GM12864 (cell line): ENCODE data around the gene SMO.

Experiments used
- DNase-seq: peaks from one replicate; pipeline ENCODE4 v3.0.0-alpha.2; 2011; ENCODE audit warnings: low read depth
- H3K4me3 ChIP-seq: 2 replicates; pipeline ENCODE4 v1.5.1; 2011; ENCODE audit warnings: mild to moderate bottlenecking, low read depth, low read length, control low read depth
- TF ChIP-seq, protein P1 (sequence below): IDR thresholded peaks from 2 replicates; pipeline ENCODE4 v1.5.1; 2011; ENCODE audit warnings: low read depth, mild to moderate bottlenecking, moderate library complexity, low read length, control low read depth, inconsistent platforms; ENCODE audit errors: missing control alignments

Gene SMO

DNA sequence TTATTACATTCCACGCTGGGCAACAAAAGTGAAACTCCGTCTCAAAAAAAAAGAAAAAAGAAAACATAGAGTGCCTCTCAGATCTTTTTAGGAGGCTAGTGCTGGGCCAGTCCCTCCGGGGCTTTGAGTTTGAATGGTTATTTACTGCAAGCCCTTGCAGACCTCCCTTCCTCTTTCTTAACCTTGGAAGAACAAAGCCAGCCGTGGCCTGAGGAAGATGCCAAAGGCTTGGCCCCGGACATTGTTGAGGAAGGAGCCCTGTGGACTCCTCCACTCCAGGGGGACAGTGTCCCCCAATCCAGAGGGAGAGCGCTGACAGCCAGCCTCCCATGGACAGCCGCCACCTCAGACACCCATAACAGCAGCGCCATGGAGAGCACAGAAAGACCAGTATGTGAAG lies 38.9 kb upstream of the SMO start:
- no peak overlapping the region for H3K4me3 ChIP-seq
- TF ChIP-seq, protein P1, sequence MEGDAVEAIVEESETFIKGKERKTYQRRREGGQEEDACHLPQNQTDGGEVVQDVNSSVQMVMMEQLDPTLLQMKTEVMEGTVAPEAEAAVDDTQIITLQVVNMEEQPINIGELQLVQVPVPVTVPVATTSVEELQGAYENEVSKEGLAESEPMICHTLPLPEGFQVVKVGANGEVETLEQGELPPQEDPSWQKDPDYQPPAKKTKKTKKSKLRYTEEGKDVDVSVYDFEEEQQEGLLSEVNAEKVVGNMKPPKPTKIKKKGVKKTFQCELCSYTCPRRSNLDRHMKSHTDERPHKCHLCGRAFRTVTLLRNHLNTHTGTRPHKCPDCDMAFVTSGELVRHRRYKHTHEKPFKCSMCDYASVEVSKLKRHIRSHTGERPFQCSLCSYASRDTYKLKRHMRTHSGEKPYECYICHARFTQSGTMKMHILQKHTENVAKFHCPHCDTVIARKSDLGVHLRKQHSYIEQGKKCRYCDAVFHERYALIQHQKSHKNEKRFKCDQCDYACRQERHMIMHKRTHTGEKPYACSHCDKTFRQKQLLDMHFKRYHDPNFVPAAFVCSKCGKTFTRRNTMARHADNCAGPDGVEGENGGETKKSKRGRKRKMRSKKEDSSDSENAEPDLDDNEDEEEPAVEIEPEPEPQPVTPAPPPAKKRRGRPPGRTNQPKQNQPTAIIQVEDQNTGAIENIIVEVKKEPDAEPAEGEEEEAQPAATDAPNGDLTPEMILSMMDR = no peak

GRCh38 chr7:129150199-129150996 lies 38.0 kb upstream of the SMO start:
- no peak overlapping the region for H3K4me3 ChIP-seq
- TF ChIP-seq, protein P1 = no peak
- no peak for DNase-seq

More for the DNA sequence above, 38.9 kb upstream of the SMO start:
- no peak for DNase-seq

DNA sequence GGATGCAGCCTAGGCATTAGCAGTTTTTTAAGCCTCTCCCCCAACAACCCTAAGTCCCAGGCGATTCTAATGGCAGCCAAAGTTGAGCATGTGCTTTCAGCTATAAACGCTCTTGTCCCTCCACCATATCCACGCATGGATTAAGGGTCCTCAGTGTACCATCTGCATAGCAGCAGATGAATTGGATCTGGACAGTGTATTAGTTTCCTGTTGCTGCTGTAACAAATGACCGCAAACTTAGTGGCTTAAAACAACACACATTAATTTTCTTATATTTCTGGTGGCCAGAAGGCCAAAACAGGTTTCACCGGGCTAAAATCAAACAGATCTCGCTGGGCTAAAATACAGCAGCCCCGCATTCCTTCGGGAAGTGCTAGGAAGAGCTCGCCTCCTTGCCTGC lies 30.8 kb upstream of the SMO start:
- no peak overlapping the region for H3K4me3 ChIP-seq
- no peak for DNase-seq
- TF ChIP-seq, protein P1 = no peak

GRCh38 chr7:129159539-129159938 lies 28.9 kb upstream of the SMO start:
- DNase-seq = no peak
- H3K4me3 ChIP-seq = no peak overlapping the region
- TF ChIP-seq, protein P1 = no peak

DNA sequence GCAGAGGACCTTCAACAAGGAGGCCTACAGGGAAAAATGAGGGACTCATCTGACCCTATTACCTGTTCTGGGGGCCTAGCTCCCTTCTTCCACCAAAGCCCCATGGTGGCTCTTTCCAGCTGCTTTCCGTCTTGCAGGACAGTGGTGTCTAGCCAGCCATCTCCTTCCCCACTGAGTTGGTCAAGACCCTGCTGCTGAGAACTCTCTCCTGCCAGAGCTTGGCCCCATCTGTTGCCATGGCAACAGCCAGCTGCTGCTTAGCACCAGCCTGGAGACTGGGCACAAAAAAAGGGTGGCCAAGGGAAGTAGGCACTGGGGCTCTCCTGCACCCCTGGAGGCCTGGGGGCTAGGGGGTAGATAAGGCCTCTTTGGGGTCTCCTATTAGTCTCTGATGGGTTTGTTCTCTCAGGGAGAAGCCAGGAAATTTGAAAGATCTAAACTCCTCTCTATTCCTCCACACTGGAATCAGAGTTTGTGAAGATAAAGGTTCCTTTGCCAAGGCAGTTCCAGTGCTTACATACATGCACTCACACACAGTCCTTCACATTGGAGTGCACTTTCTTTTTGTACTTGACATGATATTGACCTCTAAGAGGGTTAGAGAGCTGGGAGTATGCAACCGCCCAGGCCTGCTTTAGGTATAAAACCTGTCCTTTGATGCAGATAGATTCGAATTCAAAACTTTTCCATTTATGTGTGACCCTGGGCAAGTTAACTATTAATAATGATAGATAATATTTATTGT lies 28.1 kb upstream of the SMO start:
- no peak for DNase-seq
- no peak overlapping the region for H3K4me3 ChIP-seq
- TF ChIP-seq, protein P1 = no peak

GRCh38 chr7:129161524-129162225 lies 26.8 kb upstream of the SMO start:
- H3K4me3 ChIP-seq = no peak overlapping the region
- TF ChIP-seq, protein P1 = no peak
- DNase-seq = no peak
